Right cardiac atrium (tissue), 5 donors: ENCODE data around the gene DYRK1B. TPM values are rescaled to one million over a fixed set of nuclear protein-coding genes. Genes with fewer than 3 reads are reported as not detected.
"Not testable (repeated sequence)": the region's sequence is repeated elsewhere in the genome, so short reads cannot be mapped to it uniquely, and the experiment has no call there.

Experiments
- ATAC-seq, 2 donors: fragments of 200-7000 bp; cut with Tn5 transposase; one replicate each; pipeline versions ENCODE4 v1.8.0 to v1.9.1; 2020; ENCODE audit warnings: moderate library complexity in 2 of 2, mild to moderate bottlenecking in 1 of 2
- DNase-seq, 3 donors: peaks; one replicate each; pipeline ENCODE4 v3.0.0-alpha.2; 2020
- H3K27ac ChIP-seq: one replicate; pipeline ENCODE4 v1.5.1; 2013; ENCODE audit warnings: mild to moderate bottlenecking, low read length, control low read depth, moderate library complexity
- H3K27me3 ChIP-seq: one replicate; pipeline ENCODE4 v1.6.1; 2013; ENCODE audit not compliant: control insufficient read depth, insufficient read depth
- H3K4me1 ChIP-seq: one replicate; pipeline ENCODE4 v1.6.1; 2013; ENCODE audit warnings: low read length; ENCODE audit not compliant: control insufficient read depth, insufficient read depth
- H3K4me3 ChIP-seq: one replicate; pipeline ENCODE4 v1.5.1; 2013; ENCODE audit warnings: low read length, control low read depth
- H3K9me3 ChIP-seq: one replicate; pipeline ENCODE4 v1.6.1; 2013; ENCODE audit warnings: low read length; ENCODE audit not compliant: control insufficient read depth
- WGBS: extraction: QIAGEN DNeasy Blood & Tissue Kit; methylation state at CpG from one replicate; pipeline ENCODE4 v1.1.7; 2013; 5-methylcytosine and 5-hydroxymethylcytosine counted together
- intact Hi-C, 4 donors: fragments of 100-400 bp; cut with DNase I; formaldehyde crosslinking; loops; one replicate each; pipeline versions ENCODE4 v1.11.0 to v1.14.0; 2022 to 2023
- polyA plus RNA-seq: library from polyadenylated mRNA; stranded (reverse); fragments of 200-250 nt; gene quantifications from one replicate; pipeline ENCODE4 v1.2.3, GENCODE V29; 2013
- total RNA-seq, 4 donors: library from RNA; stranded (reverse); fragmentation: NEBNext Ultra II Directional; extraction: Animal tissue kit (Norgen Biotek cat#: 25700); gene quantifications; one replicate each; pipeline ENCODE4 v1.2.1, GENCODE V29; 2021
- donor health status: healthy with polysubstance abuse.
- donor health status: DM: no; HTN: yes; CAD: no.
- donor health status: DM: no; HTN: no; CAD: no.
- donor health status: DM: no; HTN: yes; CAD: no; lungs with severe emphysema.
- donor health status: DM: yes; HTN: yes; CAD: no.

The DYRK1B gene
- total and polyA plus RNA-seq, 5 donors = 7.7 to 17.6 (median 14.7) TPM

DNA sequence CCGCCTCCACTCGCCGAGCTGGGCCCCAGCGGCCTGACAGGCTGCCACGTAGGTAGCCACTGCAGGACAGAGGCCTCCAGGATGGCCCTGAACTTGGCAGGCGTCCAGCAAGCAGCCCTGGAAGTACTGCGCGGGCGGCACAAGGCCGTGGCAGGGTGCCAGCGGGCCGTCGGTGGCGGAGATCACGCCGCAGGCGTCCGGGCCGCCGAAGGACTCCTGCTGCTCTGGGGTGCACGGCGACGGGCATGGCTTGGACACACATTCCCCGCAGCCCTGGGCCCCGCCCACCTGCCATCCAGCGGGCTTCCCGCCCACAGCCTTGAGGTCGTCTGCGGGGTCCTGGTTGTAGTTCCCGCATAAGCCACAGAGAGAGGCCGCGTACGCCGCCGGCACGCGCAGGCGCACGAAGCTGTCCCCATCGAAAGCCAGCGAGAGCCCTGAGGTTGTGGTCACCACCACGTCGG lies 41.5 kb upstream of the DYRK1B start:
- H3K27me3 ChIP-seq, H3K27ac ChIP-seq, ATAC-seq, H3K4me1 ChIP-seq, H3K9me3 ChIP-seq, intact Hi-C loops, H3K4me3 ChIP-seq: not testable (repeated sequence)
- peak in 1 of 3 donors; percentile 55 for DNase-seq
- 37% methylated on average over 43 of the region's 43 CpGs for WGBS

DNA sequence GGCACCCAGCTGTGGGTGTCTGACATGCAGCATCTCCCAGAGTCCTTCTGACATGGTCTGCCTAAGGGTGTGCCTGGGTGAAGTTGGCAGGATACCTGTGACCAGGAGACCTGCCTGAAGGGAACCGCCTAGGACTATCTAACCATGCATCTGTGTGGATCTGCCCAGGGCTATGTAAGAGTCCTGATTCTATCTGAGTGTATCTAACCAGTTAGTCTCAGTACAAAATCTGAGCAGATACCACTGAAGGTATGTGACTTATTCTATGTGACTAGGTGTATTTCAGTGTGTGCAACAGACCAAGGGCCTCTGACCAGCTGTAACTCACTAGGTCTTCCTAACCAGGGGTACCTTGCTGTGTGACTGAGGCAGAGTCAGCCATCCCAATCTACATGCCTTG lies 40.4 kb upstream of the DYRK1B start:
- DNase-seq = no peak
- WGBS = 82% methylated on average over 1 of the region's 1 CpG
- intact Hi-C loops = no loop called here
- no peak overlapping the region for H3K4me3 ChIP-seq
- H3K4me1 ChIP-seq = no peaks in the 10 kb centered on the region
- ATAC-seq = no peak
- no peaks in the 10 kb centered on the region for H3K9me3 ChIP-seq
- no peak overlapping the region for H3K27ac ChIP-seq
- no peaks in the 10 kb centered on the region for H3K27me3 ChIP-seq

DNA sequence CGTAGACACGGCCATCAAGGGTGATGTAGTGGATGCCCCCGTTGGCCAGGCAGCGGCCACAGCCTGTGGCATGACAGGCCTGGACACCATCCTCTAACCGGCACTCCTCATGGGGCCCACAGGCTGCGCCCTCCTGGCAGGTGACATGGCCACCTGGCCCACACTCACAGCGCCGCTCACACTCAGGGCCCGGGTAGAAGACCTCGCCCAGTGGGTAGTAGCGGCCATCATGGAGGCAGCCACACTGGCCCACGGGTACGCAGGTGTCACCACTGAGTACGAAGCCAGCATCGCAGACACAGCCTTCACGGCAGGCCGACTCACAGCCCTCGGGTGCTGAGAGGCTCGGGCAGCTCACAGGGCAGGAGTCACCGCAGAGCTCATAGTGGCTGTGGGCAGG lies 39.4 kb upstream of the DYRK1B start:
- 91% methylated on average over 20 of the region's 20 CpGs for WGBS
- ATAC-seq = no peak
- Histone ChIP-seq H3K9me3 (no peaks in the 10 kb centered on the region), H3K27me3 (no peaks in the 10 kb centered on the region), H3K4me3 (no peak overlapping the region), H3K27ac (no peak overlapping the region), H3K4me1 (no peaks in the 10 kb centered on the region)
- no peak for DNase-seq
- intact Hi-C loops = no loop called here

DNA sequence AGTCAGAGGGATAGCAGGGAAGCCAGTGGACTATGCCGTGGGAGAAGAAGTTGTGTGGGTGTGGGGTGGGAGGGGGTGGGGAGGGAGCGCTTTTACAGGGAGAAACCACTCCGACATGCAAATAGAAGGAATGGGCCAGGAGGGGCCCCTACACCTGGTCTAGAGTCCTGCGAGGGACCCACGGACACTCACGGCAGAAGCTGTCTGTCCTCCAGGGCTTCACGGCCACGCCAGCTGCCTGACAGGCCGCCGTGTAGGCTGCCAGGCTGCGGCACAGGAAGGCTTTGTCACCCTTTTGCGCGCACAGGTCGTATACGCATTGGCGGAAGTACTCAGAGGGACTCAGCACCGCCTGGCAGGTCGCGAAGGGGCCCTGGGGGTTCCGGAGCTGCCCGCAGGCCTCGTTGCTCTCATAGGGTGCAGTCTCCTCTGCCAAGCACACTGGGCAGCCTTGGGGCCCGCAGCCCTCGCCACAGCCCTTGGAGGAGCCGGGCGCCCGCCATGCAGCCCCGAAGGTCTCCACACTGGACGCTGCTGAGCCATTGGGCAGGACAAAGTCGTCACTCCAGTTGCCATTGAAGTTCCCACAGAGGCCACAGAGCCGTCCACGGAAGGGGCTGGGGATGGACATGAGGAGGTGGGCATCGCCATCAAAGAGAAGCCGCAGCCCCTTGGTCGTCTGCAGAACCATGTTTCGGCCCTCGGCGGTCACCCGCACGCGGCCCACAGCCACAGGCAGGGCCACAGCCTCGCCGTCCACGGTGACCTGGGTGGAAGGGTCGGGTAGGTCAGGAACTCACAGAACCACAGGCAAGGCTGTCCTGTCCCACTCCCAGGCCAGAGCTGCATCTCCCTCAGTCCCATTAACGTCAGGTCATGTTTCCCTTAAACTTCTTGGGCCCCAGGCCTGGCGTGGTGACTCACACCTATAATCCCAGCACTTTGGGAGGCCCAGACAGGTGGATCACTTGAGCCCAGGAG lies 38.2 kb upstream of the DYRK1B start:
- Histone ChIP-seq H3K27ac (no peak overlapping the region), H3K4me3 (no peak overlapping the region), H3K4me1 (no peaks in the 10 kb centered on the region), H3K9me3 (no peaks in the 10 kb centered on the region), H3K27me3 (no peaks in the 10 kb centered on the region)
- DNase-seq = peak in 1 of 3 donors; percentile 52
- intact Hi-C loops = no loop called here
- ATAC-seq = no peak
- 87% methylated on average over 47 of the region's 47 CpGs for WGBS

DNA sequence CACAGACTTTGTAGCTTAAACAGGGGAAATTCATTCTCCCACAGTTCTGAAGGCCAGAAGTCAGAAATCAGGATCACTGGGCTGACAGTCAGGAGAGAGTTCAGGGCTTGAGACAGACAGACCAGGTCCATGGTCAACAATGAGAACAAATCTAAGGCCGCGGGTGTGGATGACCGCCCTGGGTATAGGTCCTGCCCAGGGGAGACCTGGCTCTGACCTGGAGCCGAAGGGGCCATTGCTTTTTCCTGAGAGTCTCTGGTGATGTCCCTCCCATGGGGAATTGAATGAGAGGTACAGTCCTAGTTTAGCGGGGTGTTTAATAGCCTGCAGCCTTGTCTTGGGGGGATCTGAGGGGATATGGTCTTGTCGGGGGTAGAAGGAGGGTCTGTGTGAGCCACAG lies 37.4 kb upstream of the DYRK1B start:
- DNase-seq (no peak), ATAC-seq (no peak)
- intact Hi-C loops = no loop called here
- H3K4me1 ChIP-seq = no peaks in the 10 kb centered on the region
- no peaks in the 10 kb centered on the region for H3K9me3 ChIP-seq
- H3K27me3 ChIP-seq = no peaks in the 10 kb centered on the region
- no peak overlapping the region for H3K27ac ChIP-seq
- H3K4me3 ChIP-seq = no peak overlapping the region
- 94% methylated on average over 6 of the region's 6 CpGs for WGBS

DNA sequence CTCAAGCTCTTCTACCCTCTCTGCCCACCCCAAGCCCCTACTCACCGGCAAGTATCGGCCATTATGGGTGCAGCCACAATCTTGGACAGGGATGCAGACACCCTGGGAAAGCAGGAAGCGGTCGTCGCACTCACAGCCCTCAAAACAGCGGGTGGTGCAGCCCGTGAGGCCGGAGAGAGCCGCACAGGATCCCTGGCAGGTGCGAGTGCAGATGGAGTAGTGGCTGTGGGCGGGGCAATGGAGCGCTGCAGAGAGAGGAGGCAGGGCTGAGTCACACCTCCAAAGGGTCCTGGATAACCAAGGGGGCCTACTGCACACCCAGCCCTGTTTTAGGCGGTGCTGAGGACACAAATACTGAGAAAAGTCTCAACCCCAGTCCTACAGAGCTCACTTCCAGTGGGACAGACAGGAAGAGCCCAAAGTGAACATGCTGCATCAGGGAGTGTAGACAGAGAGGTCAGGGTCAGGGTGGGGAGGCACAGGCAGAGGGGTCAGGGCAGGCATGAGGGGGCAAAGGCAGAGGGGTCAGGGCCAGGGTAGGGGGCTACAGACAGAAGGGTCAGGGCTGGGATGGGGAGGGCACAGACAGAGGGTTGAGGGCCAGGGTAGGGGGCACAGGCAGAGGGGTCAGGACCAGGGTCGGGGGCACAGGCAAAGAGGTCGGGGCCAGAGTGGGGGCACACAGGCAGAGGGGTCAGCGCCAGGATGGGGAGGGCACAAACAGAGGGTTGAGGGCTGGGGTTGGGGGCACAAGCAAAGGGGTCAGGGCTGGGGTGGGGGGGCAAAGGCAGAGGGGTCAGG lies 36.4 kb upstream of the DYRK1B start:
- ATAC-seq = no peak
- Histone ChIP-seq H3K27ac (no peak overlapping the region), H3K4me3 (no peak overlapping the region), H3K27me3 (no peaks in the 10 kb centered on the region), H3K9me3 (no peaks in the 10 kb centered on the region), H3K4me1 (no peaks in the 10 kb centered on the region)
- intact Hi-C loops = no loop called here
- DNase-seq = no peak
- WGBS = 44% methylated on average over 16 of the region's 16 CpGs

DNA sequence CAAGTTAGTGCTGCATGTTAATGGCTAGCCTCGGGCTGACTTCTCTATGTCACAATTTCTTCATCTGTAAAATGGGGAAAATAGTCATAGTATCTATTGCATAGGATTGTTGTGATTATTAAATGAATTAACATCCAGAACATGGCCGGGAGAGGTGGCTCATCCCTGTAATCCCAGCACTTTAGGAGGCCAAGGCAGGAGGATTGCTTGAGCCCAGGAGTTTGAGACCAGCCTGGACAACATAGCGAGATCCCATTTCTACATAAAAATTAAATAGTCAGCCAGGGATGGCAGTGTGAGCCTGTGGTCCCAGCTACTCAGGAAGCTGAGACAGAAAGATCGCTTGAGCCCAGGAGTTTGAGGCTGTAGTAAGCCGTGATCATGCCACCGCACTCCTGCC lies 34.0 kb upstream of the DYRK1B start:
- intact Hi-C loops = no loop called here
- Histone ChIP-seq H3K27ac (no peak overlapping the region), H3K4me3 (no peak overlapping the region), H3K4me1 (no peaks in the 10 kb centered on the region), H3K27me3 (no peaks in the 10 kb centered on the region), H3K9me3 (no peaks in the 10 kb centered on the region)
- 93% methylated on average over 6 of the region's 6 CpGs for WGBS
- DNase-seq (no peak), ATAC-seq (no peak)

DNA sequence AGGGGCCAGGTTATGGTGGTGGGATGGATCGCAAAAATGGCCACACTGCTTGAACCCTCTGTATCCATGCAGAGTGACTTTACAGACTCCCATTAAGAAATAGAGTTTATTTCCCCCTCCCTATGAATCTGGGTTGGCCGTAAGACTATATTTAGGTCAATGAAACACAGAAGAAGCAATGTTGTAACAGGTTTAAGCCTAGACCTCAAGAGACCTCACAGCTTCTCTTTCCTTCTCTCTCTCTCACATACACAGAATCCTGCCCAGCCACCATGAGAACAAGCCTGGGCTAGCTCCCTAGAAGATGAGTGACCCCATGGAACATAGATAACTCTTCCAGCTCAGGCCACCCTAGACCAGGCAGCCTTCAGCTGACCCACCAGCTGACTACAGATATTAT lies 33.2 kb upstream of the DYRK1B start:
- H3K9me3 ChIP-seq = no peaks in the 10 kb centered on the region
- no peak overlapping the region for H3K27ac ChIP-seq
- H3K27me3 ChIP-seq = no peaks in the 10 kb centered on the region
- no peak overlapping the region for H3K4me3 ChIP-seq
- intact Hi-C loops = no loop called here
- DNase-seq (no peak), ATAC-seq (no peak)
- 89% methylated on average over 2 of the region's 2 CpGs for WGBS
- no peaks in the 10 kb centered on the region for H3K4me1 ChIP-seq

DNA sequence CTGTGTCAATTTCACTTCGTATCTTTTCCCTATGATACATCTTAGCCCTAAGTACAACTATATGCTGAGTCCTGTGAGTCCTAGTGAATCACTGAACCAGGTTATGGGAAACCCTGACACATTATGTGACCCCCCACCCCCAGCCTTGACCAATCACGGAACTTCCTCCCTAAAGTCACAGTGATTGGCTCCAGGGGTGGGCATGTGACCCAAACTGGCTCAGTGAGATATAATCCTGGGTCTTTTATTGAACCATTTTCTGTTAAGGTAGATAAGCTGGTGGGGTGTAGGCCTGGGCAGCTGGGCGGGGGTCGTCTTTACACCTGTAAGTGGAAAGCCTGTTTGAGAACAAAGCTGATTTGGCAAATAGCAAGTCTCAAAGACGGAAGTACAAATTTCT lies 32.0 kb upstream of the DYRK1B start:
- 83% methylated on average over 5 of the region's 5 CpGs for WGBS
- no peak for ATAC-seq
- intact Hi-C loops = no loop called here

DNA sequence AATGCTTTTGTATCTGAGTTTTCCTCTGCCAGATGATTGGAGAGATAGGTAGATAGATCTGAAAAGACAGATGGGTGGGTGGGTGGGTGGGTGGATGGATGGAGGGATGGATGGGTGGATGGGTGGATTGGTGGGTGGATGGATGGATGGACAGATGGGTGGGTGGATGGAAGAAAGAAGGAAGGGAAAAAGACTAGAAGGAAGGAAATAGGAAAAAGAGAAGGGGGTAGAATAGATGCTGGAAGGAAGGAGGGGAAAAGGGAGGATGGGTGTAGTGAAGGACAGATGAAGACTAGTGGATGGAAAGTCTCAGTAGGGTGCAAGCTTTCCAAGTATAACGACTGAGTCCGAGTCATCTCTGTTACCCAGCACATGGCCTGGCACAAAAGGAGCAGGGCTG lies 31.2 kb upstream of the DYRK1B start:
- WGBS = 94% methylated on average over 2 of the region's 2 CpGs
- H3K9me3 ChIP-seq = no peaks in the 10 kb centered on the region
- ATAC-seq (no peak), DNase-seq (no peak)
- H3K4me3 ChIP-seq = no peak overlapping the region
- H3K27ac ChIP-seq = no peak overlapping the region
- H3K27me3 ChIP-seq = no peaks in the 10 kb centered on the region
- intact Hi-C loops = no loop called here
- no peaks in the 10 kb centered on the region for H3K4me1 ChIP-seq

More for the DNA sequence above, 32.0 kb upstream of the DYRK1B start:
- Histone ChIP-seq H3K27me3 (no peaks in the 10 kb centered on the region), H3K4me1 (no peaks in the 10 kb centered on the region), H3K9me3 (no peaks in the 10 kb centered on the region), H3K27ac (no peak overlapping the region), H3K4me3 (no peak overlapping the region)
- DNase-seq = no peak

DNA sequence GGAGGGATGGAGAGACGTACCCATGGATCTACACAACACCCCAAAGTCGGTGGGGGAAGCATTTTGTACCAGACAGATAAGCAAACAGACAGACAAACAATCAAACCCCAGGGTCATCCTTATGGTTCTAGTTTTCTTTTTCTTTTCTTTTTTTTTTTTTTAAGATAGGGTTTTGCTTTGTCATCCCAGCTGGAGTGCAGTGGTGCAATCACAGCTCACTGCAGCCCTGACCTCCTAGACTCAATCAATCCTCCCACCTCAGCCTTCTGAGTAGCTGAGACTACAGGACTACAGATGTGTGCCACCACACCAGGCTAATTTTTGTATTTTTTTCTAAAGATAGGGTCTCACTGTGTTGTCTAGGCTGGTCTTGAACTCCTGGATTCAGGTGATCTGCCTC lies 30.2 kb upstream of the DYRK1B start:
- H3K27ac ChIP-seq = no peak overlapping the region
- no peaks in the 10 kb centered on the region for H3K27me3 ChIP-seq
- H3K4me1 ChIP-seq = no peaks in the 10 kb centered on the region
- DNase-seq = no peak
- H3K4me3 ChIP-seq = no peak overlapping the region
- no peaks in the 10 kb centered on the region for H3K9me3 ChIP-seq
- no peak for ATAC-seq
- intact Hi-C loops = no loop called here
- WGBS = 70% methylated on average over 2 of the region's 2 CpGs
